Heart left ventricle (tissue), 16 donors: ENCODE results near the gene SNN. TPM values are rescaled to one million over a fixed set of nuclear protein-coding genes. Genes with fewer than 3 reads are reported as not detected.

Experiments used
- ATAC-seq, 4 donors: fragments of 200-7000 bp; cut with Tn5 transposase; one replicate each; pipeline ENCODE4 v1.9.1; 2020 to 2022; ENCODE audit warnings: moderate library complexity in 4 of 4, mild to moderate bottlenecking in 3 of 4, moderate number of reproducible peaks in 1 of 4
- DNase-seq, 5 donors: peaks; one replicate each; pipeline ENCODE4 v3.0.0-alpha.2; 2020
- H3K27ac ChIP-seq, 12 donors: fragments of 200-600 bp; sonication (generic) in 4 of 12; one replicate each; pipeline versions ENCODE4 v1.5.0 to v1.8.0; 2016 to 2022; ENCODE audit warnings: mild to moderate bottlenecking in 2 of 12
- H3K27me3 ChIP-seq, 9 donors: fragments of 200-600 bp; sonication (generic) in 2 of 9; one replicate each; pipeline versions ENCODE4 v1.5.1 to v1.8.0; 2016 to 2022; ENCODE audit warnings: mild to moderate bottlenecking in 3 of 9
- H3K36me3 ChIP-seq, 9 donors: fragments of 200-600 bp; sonication (generic) in 2 of 9; one replicate each; pipeline versions ENCODE4 v1.5.0 to v1.8.0; 2018 to 2022; ENCODE audit warnings: mild to moderate bottlenecking in 2 of 9
- H3K4me1 ChIP-seq, 12 donors: fragments of 200-600 bp; sonication (generic) in 4 of 12; one replicate each; pipeline versions ENCODE4 v1.5.0 to v1.8.0; 2016 to 2022; ENCODE audit warnings: mild to moderate bottlenecking in 3 of 12
- H3K4me3 ChIP-seq, 12 donors: fragments of 200-600 bp; sonication (generic) in 4 of 12; one replicate each; pipeline versions ENCODE4 v1.5.0 to v1.8.0; 2017 to 2022; ENCODE audit warnings: mild to moderate bottlenecking in 9 of 12, moderate library complexity in 4 of 12
- H3K9me3 ChIP-seq, 12 donors: fragments of 200-600 bp; sonication (generic) in 4 of 12; one replicate each; pipeline versions ENCODE4 v1.5.0 to v1.8.0; 2016 to 2022; ENCODE audit warnings: mild to moderate bottlenecking in 1 of 12
- POLR2A ChIP-seq, 2 donors: fragments of 450-650 bp; IDR thresholded peaks; one replicate each; pipeline ENCODE4 v1.6.1; 2017; ENCODE audit warnings: antibody characterized with exemption in 2 of 2, mild to moderate bottlenecking in 2 of 2, moderate library complexity in 2 of 2
- WGBS, 4 donors: extraction: QIAGEN DNeasy Blood & Tissue Kit in 2 of 4; methylation state at CpG; one replicate each; pipeline versions ENCODE4 v1.1.5 to v1.1.7; 2013 to 2018; 5-methylcytosine and 5-hydroxymethylcytosine counted together
- intact Hi-C, 10 donors: fragments of 100-400 bp; cut with DNase I; formaldehyde crosslinking; loops; one replicate each; pipeline versions ENCODE4 v1.11.1 to v1.14.2; 2022
- polyA plus RNA-seq, 2 donors: library from polyadenylated mRNA; stranded (reverse); fragments of 200-250 nt; gene quantifications; one replicate each; pipeline ENCODE4 v1.2.3, GENCODE V29; 2013
- total RNA-seq, 9 donors: library from RNA; depleted of rRNA in 2 of 9; stranded (reverse); fragments of >200 nt in 2 of 9; fragmentation: NEBNext Ultra II Directional in 3 of 9; extraction: Animal tissue kit (Norgen Biotek cat#: 25700) in 3 of 9; gene quantifications; one replicate each; pipeline versions ENCODE4 v1.1.0 to v1.2.4, GENCODE V29; 2016 to 2023
- TF ChIP-seq, protein P1 (sequence below), 12 donors: fragments of 200-600 bp; sonication (generic) in 4 of 12; IDR thresholded peaks; one replicate each; pipeline versions ENCODE4 v1.5.0 to v1.8.0; 2018 to 2022; ENCODE audit warnings: antibody characterized with exemption in 12 of 12, mild to moderate bottlenecking in 5 of 12
- donor health status: ischemic (EF 13 %, LVEDD 7.1; RV severe dilation, severe dysfunction).
- donor health status: healthy with polysubstance abuse.
- donor health status: DM: no; HTN: yes; CAD: no.
- donor health status: DM: no; HTN: no; CAD: no.
- donor health status: ischemic (EF 25% LVEDD 6.9; RV normal size, moderate dysfunction).
- donor health status: ischemic (EF 25% LVEDD 5.7; RV mildly dilated, moderate dysfunction).
- donor health status: healthy.
- donor health status: DM: yes; HTN: yes; CAD: no.
- donor health status: ischemic (EF 35%, LVEDD 5.7; RV mildly dilated, moderate dysfunction).
- donor health status: nonischemic (EF 11% LVEDD 7.7; RV severe dilation, severe dysfunction).
- donor health status: DM: yes; HTN: yes; CAD: no.
- donor health status: PGD.
- donor health status: ischemic (EF 29% LVEDD 5.4; RV normal size, mild dysfunction).
- donor health status: nonischemic (EF 23%, LVEDD 6.1; RV moderate dilation, normal function).

SNN gene
- total and polyA plus RNA-seq, 11 donors: 12.5 to 60.0 (median 36.4) TPM

DNA sequence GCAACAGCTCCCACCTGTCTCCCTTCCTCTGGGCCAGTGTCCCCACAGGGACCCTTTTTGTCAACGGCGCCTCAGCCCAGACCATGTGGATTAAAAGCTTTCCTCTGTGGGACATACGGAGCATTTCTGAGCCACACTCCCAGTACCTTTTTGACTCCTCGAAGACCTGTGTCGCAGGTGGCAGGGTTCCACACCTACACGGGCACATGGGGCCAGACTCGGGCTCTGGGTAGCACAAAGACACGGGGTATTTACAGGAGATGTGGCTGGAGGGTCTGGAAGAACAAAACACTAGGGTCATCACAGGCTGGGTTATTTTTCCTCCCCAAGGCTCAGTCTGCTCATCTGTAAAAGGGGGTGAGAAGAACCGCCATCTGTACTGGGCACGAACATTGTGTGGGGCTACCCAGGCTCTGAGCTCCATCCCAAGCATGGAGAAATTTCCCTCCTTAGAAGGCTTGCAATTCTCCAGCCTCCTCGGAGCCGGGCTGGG, 32.5 kb upstream of the SNN start:
- ATAC-seq (no peak), DNase-seq (no peak)
- Histone ChIP-seq H3K4me3 (no peak overlapping the region), H3K4me1 (peaks cover 0 to 38% (median 13%) of the 10 kb centered on the region in 12 donors), H3K27me3 (no peaks in the 10 kb centered on the region), H3K36me3 (no peaks in the 10 kb centered on the region), H3K9me3 (no peaks in the 10 kb centered on the region), H3K27ac (no peak overlapping the region)
- 71 to 83% (median 80%) methylated on average over 12 of the region's 12 CpGs for WGBS, 4 donors
- TF ChIP-seq, protein P1, sequence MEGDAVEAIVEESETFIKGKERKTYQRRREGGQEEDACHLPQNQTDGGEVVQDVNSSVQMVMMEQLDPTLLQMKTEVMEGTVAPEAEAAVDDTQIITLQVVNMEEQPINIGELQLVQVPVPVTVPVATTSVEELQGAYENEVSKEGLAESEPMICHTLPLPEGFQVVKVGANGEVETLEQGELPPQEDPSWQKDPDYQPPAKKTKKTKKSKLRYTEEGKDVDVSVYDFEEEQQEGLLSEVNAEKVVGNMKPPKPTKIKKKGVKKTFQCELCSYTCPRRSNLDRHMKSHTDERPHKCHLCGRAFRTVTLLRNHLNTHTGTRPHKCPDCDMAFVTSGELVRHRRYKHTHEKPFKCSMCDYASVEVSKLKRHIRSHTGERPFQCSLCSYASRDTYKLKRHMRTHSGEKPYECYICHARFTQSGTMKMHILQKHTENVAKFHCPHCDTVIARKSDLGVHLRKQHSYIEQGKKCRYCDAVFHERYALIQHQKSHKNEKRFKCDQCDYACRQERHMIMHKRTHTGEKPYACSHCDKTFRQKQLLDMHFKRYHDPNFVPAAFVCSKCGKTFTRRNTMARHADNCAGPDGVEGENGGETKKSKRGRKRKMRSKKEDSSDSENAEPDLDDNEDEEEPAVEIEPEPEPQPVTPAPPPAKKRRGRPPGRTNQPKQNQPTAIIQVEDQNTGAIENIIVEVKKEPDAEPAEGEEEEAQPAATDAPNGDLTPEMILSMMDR (IDR thresholded peaks at IDR 0.05): no peak
- no peak for TF ChIP-seq POLR2A (IDR thresholded peaks at IDR 0.05)
- intact Hi-C loops: loop anchor here in 1 of 10 donors (10.0 kb wide), 2 partner anchors 51 to 131 kb away; partner anchors contain the start of gene LITAF

DNA sequence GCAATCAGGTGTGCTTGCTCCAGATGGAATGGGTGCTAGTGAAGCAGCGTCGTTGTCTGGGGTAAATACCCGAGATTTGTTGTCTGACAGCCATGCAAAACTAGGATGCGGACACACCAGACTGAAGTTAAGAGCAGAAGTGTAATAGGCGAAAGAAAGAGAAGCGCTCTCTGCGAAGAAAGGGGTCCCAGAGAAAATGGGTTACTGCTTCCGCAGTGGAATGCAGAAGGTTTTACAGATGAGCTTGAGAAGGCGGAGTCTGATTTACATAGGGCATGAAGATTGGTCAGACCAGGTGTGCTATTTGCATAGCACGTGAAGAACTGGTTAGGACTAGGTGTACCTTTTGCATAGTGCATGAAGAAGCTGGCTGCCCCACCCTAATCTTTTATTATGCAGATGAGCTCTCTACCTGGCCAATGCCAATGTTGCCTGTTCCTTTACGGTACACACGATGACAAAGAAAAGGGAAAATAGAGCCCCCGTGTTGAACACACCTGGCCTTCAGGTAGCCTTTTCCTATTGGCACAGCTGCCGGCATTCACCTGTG, 32.0 kb upstream of the SNN start:
- ATAC-seq (no peak), DNase-seq (no peak)
- TF ChIP-seq POLR2A (IDR thresholded peaks at IDR 0.05): no peak
- TF ChIP-seq, protein P1 (IDR thresholded peaks at IDR 0.05): no peak
- Histone ChIP-seq H3K4me1 (peaks cover 0 to 43% (median 18%) of the 10 kb centered on the region in 12 donors), H3K4me3 (no peak overlapping the region), H3K36me3 (no peaks in the 10 kb centered on the region), H3K9me3 (no peaks in the 10 kb centered on the region), H3K27ac (no peak overlapping the region), H3K27me3 (no peaks in the 10 kb centered on the region)
- intact Hi-C loops: loop anchor here in 1 of 10 donors (10.0 kb wide), 2 partner anchors 51 to 131 kb away; partner anchors contain the start of gene LITAF
- 35 to 49% (median 47%) methylated on average over 14 of the region's 14 CpGs for WGBS, 4 donors

DNA sequence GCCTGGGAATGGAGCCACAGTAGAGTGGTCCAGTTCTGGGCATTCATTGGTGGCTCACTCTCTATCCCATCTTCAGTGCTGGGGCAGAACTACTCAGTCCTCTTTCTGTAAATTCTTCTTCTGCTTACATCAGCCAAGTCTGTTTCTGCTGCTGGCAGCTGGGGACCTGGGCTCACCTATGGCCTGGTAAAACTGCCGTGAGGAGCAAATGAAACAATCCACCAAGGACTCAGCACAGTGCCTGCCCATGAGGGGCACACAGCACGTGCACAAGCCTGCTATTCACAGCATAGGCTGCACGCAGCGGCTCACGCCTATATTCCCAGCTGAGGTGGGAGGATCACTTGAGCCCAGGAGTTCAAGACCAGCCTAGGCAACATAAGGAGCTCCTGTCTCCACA, 30.9 kb upstream of the SNN start:
- peaks cover 0 to 44% (median 19%) of the 10 kb centered on the region in 12 donors for H3K4me1 ChIP-seq
- H3K36me3 ChIP-seq: no peaks in the 10 kb centered on the region
- H3K9me3 ChIP-seq: no peaks in the 10 kb centered on the region
- no peak overlapping the region for H3K4me3 ChIP-seq
- no peaks in the 10 kb centered on the region for H3K27me3 ChIP-seq
- no peak for DNase-seq
- intact Hi-C loops: loop anchor here in 1 of 10 donors (10.0 kb wide), 2 partner anchors 53 to 133 kb away; partner anchors contain the start of gene LITAF
- ATAC-seq: no peak
- WGBS, 4 donors: 77 to 88% (median 84%) methylated on average over 5 of the region's 5 CpGs
- TF ChIP-seq POLR2A (IDR thresholded peaks at IDR 0.05): no peak
- TF ChIP-seq, protein P1 (IDR thresholded peaks at IDR 0.05): no peak
- H3K27ac ChIP-seq: no peak overlapping the region

DNA sequence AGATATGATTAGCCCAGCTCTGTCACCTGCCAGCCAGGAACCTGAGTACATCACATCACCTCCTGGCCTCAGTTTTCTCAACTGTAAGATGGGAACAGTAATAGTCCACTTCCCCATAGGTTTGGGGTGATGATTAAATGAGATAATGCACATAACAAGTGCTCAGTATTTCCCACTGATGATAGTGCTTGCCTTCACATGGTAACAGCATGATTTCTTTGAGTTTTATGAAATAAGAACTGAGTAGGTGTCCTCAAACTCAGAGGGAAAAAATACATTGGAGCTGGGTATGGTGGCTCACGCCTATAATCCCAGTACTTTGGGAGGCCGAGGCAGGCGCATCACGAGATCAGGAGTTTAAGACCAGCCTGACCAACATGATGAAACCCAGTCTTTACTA, 30.1 kb upstream of the SNN start:
- TF ChIP-seq, protein P1 (IDR thresholded peaks at IDR 0.05): no peak
- no peak for TF ChIP-seq POLR2A (IDR thresholded peaks at IDR 0.05)
- no peaks in the 10 kb centered on the region for H3K27me3 ChIP-seq
- H3K4me3 ChIP-seq: no peak overlapping the region
- WGBS, 4 donors: 83 to 96% (median 93%) methylated on average over 4 of the region's 4 CpGs
- no peak overlapping the region for H3K27ac ChIP-seq
- no peaks in the 10 kb centered on the region for H3K36me3 ChIP-seq
- DNase-seq (no peak), ATAC-seq (no peak)
- H3K4me1 ChIP-seq: peaks cover 0 to 36% (median 16%) of the 10 kb centered on the region in 12 donors
- intact Hi-C loops: loop anchor here in 1 of 10 donors (10.0 kb wide), 2 partner anchors 53 to 133 kb away; partner anchors contain the start of gene LITAF
- H3K9me3 ChIP-seq: no peaks in the 10 kb centered on the region
